Uterus (tissue), 4 donors: ENCODE results near the gene RXYLT1. TPM values are rescaled to one million over a fixed set of nuclear protein-coding genes. Genes with fewer than 3 reads are reported as not detected.

ENCODE experiments used
- DNase-seq, 2 donors: peaks; one replicate each; pipeline ENCODE4 v3.0.0-alpha.2; 2019 to 2020
- H3K27ac ChIP-seq, 2 donors: fragments of 200-600 bp; sonication (generic); 1 replicate in 1 of 2; 2 replicates in 1 of 2; pipeline ENCODE4 v1.5.1; 2016 to 2018
- H3K27me3 ChIP-seq, 2 donors: fragments of 200-600 bp; sonication (generic); one replicate each; pipeline ENCODE4 v1.5.1; 2018 to 2019; ENCODE audit warnings: control low read depth in 1 of 2
- H3K36me3 ChIP-seq, 2 donors: fragments of 200-600 bp; sonication (generic); one replicate each; pipeline ENCODE4 v1.5.1; 2019; ENCODE audit warnings: control low read depth in 1 of 2
- H3K4me1 ChIP-seq, 2 donors: fragments of 200-600 bp; sonication (generic); one replicate each; pipeline ENCODE4 v1.5.1; 2018 to 2019; ENCODE audit warnings: control low read depth in 1 of 2
- H3K4me3 ChIP-seq, 2 donors: fragments of 200-600 bp; sonication (generic); 1 replicate in 1 of 2; 2 replicates in 1 of 2; pipeline ENCODE4 v1.5.1; 2018 to 2019; ENCODE audit warnings: mild to moderate bottlenecking in 1 of 2
- H3K9me3 ChIP-seq, 2 donors: fragments of 200-600 bp; sonication (generic); one replicate each; pipeline ENCODE4 v1.5.1; 2019; ENCODE audit warnings: control low read depth in 1 of 2
- POLR2A ChIP-seq, 2 donors: fragments of 450-650 bp; IDR thresholded peaks; one replicate each; pipeline ENCODE4 v1.6.1; 2016; ENCODE audit warnings: antibody characterized with exemption in 2 of 2, mild to moderate bottlenecking in 1 of 2, moderate library complexity in 1 of 2
- intact Hi-C: fragments of 100-400 bp; cut with DNase I; formaldehyde crosslinking; loops from one replicate; pipeline ENCODE4 v1.15.1; 2023; ENCODE audit warnings: low total_unique reads
- total RNA-seq, 4 donors: library from RNA; depleted of rRNA in 3 of 4; stranded (reverse); fragments of >200 nt in 3 of 4; gene quantifications; one replicate each; pipeline versions ENCODE4 v1.1.0 to v1.2.4, GENCODE V29; 2014 to 2023
- TF ChIP-seq, protein P1 (sequence below), 4 experiments: fragments of 200-600 bp in 2 of 4; fragments of 450-650 bp in 2 of 4; sonication (generic) in 2 of 4; IDR thresholded peaks; one replicate each; pipeline ENCODE4 v1.5.1; 2016 to 2019; ENCODE audit warnings: antibody characterized with exemption in 4 of 4, mild to moderate bottlenecking in 2 of 4, moderate library complexity in 1 of 4
- donor health status: DM: yes; HTN: yes; CAD: no.

The RXYLT1 gene
- total RNA-seq, 4 donors from 2014 or later, result 2.0 to 24.2 (median 16.3) TPM

DNA sequence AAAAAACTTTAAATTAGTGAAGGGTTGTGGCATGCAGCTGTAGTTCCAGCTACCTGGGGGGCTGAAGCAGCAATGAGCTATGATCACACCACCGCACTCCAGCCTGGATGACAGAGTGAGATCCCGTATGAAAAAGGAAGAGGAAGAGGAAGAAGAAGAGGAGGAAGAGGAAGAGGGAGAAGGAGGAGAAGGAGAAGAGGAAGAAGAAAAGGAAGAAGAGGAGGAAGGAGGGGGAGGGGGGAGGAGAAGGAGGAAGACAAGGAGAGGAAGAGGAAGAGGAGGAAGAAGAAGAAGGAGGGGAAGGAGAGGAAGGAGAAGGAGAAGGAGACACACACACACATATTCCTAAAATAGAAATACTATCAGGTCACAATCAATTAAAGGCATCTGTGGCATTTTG, 32.0 kb downstream of the RXYLT1 start:
- Histone ChIP-seq H3K4me1 (no peaks in the 10 kb centered on the region), H3K27ac (no peak overlapping the region), H3K9me3 (no peaks in the 10 kb centered on the region), H3K4me3 (no peak overlapping the region), H3K36me3 (no peaks in the 10 kb centered on the region), H3K27me3 (no peaks in the 10 kb centered on the region)
- DNase-seq, result no peak
- no peak for TF ChIP-seq POLR2A (IDR thresholded peaks at IDR 0.05)
- TF ChIP-seq, protein P1, sequence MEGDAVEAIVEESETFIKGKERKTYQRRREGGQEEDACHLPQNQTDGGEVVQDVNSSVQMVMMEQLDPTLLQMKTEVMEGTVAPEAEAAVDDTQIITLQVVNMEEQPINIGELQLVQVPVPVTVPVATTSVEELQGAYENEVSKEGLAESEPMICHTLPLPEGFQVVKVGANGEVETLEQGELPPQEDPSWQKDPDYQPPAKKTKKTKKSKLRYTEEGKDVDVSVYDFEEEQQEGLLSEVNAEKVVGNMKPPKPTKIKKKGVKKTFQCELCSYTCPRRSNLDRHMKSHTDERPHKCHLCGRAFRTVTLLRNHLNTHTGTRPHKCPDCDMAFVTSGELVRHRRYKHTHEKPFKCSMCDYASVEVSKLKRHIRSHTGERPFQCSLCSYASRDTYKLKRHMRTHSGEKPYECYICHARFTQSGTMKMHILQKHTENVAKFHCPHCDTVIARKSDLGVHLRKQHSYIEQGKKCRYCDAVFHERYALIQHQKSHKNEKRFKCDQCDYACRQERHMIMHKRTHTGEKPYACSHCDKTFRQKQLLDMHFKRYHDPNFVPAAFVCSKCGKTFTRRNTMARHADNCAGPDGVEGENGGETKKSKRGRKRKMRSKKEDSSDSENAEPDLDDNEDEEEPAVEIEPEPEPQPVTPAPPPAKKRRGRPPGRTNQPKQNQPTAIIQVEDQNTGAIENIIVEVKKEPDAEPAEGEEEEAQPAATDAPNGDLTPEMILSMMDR (IDR thresholded peaks at IDR 0.05), result no peak
- intact Hi-C loops, result no loop called here

DNA sequence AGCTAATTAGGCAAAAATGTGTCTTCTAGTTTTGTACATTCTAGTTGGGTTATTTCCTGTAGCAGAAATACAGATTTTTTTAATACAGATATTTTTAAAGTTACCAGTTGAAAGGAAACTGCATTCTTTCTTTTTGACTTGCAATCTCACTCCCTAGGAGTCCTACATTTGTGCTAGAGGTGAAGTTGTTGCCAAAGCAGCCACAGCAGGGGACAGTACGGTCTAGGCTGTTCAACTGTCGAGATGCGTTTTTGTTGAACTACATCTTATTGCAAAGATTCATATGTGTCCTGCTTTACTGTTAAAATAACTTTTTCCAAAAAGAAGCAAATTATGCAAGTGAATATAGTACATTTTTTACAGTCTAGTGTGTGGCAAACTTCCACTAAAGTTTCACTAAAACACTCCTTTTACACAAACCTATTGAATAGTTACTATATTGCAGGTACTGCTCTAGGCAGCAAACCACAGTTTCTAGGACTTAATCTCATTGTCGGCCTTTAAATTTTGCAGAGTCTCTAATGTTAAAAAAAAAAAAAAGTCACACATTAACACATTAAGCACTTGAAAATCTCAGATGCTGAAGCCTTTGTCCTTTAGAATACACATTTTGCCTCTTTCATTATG, 34.5 kb downstream of the RXYLT1 start:
- Histone ChIP-seq H3K4me3 (no peak overlapping the region), H3K36me3 (no peaks in the 10 kb centered on the region), H3K27me3 (no peaks in the 10 kb centered on the region), H3K27ac (no peak overlapping the region), H3K4me1 (no peaks in the 10 kb centered on the region), H3K9me3 (no peaks in the 10 kb centered on the region)
- TF ChIP-seq POLR2A (IDR thresholded peaks at IDR 0.05), result no peak
- TF ChIP-seq, protein P1 (IDR thresholded peaks at IDR 0.05), result no peak
- intact Hi-C loops, result no loop called here
- DNase-seq, result no peak

DNA sequence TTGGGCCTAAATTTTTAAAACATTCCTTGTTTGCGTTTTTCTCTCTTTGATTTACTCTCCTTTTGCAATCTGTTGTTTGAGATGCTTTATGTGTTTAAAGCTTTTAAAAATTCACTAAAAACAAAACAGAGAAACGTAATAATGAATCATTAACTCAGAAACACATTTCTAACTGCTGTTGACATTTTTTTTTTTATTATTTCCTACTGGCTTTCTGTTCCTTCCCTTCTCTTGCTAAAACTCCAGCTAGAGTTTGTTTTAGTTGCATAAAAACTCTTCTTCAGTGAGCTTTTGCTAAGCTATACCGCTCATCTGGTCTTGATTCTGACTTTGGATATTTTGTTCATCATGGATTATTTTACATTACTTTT, 35.8 kb downstream of the RXYLT1 start:
- no peak for DNase-seq
- no peaks in the 10 kb centered on the region for H3K36me3 ChIP-seq
- no peak overlapping the region for H3K4me3 ChIP-seq
- H3K27ac ChIP-seq, result no peak overlapping the region
- TF ChIP-seq, protein P1 (IDR thresholded peaks at IDR 0.05), result no peak
- no peak for TF ChIP-seq POLR2A (IDR thresholded peaks at IDR 0.05)
- no peaks in the 10 kb centered on the region for H3K4me1 ChIP-seq
- intact Hi-C loops, result no loop called here
- no peaks in the 10 kb centered on the region for H3K27me3 ChIP-seq
- no peaks in the 10 kb centered on the region for H3K9me3 ChIP-seq

DNA sequence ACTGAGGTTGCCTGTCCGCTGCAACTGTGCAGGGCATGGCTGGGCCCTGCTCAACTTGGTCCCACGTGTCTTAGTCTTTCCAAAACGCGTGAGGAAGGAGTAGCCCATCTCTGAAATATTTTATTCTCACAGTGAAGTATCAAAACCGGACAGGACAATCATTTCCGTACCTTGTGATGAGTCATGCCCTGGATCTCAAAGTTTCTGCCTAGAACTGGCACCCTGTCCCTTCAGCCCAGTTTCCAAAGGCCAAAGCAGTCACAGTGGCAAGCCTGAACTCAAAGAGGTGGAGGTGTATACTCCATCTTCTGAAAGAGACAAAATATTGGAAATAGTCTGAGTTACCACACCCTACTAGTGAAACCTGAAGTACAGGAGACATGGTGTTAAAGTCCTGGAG, 36.3 kb downstream of the RXYLT1 start:
- no peaks in the 10 kb centered on the region for H3K36me3 ChIP-seq
- no peaks in the 10 kb centered on the region for H3K9me3 ChIP-seq
- no peak for DNase-seq
- no peak overlapping the region for H3K27ac ChIP-seq
- H3K27me3 ChIP-seq, result no peaks in the 10 kb centered on the region
- no peaks in the 10 kb centered on the region for H3K4me1 ChIP-seq
- TF ChIP-seq POLR2A (IDR thresholded peaks at IDR 0.05), result no peak
- TF ChIP-seq, protein P1 (IDR thresholded peaks at IDR 0.05), result no peak
- intact Hi-C loops, result no loop called here
- no peak overlapping the region for H3K4me3 ChIP-seq

DNA sequence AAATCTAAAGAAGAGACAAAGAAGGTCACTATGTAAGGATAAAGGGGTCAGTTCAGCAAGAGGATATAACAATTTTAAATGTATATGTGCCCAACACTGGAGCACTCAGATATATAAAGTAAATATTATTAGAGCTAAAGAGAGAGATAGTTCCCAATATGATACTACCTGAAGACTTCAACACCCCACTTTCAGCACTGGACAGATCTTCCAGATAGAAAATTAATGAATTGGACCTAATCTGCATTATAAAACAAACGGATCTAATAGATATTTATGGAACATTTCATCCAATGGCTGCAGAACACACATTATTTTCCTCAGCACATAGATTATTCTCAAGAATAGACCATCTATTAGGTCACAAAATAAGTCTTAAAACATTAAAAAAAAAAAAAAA, 40.7 kb downstream of the RXYLT1 start:
- no peaks in the 10 kb centered on the region for H3K9me3 ChIP-seq
- no peak for DNase-seq
- no peaks in the 10 kb centered on the region for H3K36me3 ChIP-seq
- TF ChIP-seq, protein P1 (IDR thresholded peaks at IDR 0.05), result no peak
- no peak for TF ChIP-seq POLR2A (IDR thresholded peaks at IDR 0.05)
- no peaks in the 10 kb centered on the region for H3K4me1 ChIP-seq
- intact Hi-C loops, result no loop called here
- H3K27me3 ChIP-seq, result no peaks in the 10 kb centered on the region
- no peak overlapping the region for H3K27ac ChIP-seq
- no peak overlapping the region for H3K4me3 ChIP-seq
